ENCODE data around the gene STRAP. TPM values are rescaled to one million over a fixed set of nuclear protein-coding genes. Genes with fewer than 3 reads are reported as not detected.

STRAP gene
- total RNA-seq, 2 donors from 2014 or later = 24.1 to 28.5 TPM

DNA sequence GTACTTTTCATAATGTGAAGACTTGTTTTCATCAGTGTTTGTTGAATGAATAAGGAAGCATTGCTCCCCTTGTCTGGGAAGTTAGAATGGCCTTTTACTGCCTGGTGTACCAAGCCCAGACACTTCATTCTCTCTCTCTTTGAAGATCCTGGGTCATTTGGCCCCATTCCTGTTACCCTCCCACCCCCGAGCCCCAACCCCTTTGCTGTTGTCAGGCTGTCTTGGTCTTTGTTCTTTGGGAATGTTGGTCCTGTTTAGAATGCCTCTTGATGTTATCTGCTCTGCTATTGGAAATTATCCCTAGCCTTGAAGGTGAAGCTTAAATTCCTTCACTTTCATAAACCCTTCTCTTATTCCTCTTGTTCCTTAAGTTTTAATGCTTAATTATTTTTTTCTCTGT, 42.8 kb downstream of the STRAP start:
- ATAC-seq = no peak
- no peaks in the 10 kb centered on the region for H3K9me3 ChIP-seq
- WGBS, 2 donors = 88 to 94% methylated on average over 1 of the region's 1 CpG
- H3K27ac ChIP-seq = no peak overlapping the region
- peaks cover 18% of the 10 kb centered on the region for H3K4me1 ChIP-seq
- H3K27me3 ChIP-seq = no peaks in the 10 kb centered on the region
- intact Hi-C loops (cut with DNase I) = no loop called here
- TF ChIP-seq, protein P1, sequence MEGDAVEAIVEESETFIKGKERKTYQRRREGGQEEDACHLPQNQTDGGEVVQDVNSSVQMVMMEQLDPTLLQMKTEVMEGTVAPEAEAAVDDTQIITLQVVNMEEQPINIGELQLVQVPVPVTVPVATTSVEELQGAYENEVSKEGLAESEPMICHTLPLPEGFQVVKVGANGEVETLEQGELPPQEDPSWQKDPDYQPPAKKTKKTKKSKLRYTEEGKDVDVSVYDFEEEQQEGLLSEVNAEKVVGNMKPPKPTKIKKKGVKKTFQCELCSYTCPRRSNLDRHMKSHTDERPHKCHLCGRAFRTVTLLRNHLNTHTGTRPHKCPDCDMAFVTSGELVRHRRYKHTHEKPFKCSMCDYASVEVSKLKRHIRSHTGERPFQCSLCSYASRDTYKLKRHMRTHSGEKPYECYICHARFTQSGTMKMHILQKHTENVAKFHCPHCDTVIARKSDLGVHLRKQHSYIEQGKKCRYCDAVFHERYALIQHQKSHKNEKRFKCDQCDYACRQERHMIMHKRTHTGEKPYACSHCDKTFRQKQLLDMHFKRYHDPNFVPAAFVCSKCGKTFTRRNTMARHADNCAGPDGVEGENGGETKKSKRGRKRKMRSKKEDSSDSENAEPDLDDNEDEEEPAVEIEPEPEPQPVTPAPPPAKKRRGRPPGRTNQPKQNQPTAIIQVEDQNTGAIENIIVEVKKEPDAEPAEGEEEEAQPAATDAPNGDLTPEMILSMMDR (IDR thresholded peaks at IDR 0.05) = no peak
- no peak for TF ChIP-seq POLR2A (IDR thresholded peaks at IDR 0.05)
- no peak overlapping the region for H3K4me3 ChIP-seq
- H3K36me3 ChIP-seq (replicated peaks in 1 of 2; ENCODE audit: insufficient read depth in 1 of 2, low read depth in 2 of 2) = no peaks in the 10 kb centered on the region
- no peak for DNase-seq

DNA sequence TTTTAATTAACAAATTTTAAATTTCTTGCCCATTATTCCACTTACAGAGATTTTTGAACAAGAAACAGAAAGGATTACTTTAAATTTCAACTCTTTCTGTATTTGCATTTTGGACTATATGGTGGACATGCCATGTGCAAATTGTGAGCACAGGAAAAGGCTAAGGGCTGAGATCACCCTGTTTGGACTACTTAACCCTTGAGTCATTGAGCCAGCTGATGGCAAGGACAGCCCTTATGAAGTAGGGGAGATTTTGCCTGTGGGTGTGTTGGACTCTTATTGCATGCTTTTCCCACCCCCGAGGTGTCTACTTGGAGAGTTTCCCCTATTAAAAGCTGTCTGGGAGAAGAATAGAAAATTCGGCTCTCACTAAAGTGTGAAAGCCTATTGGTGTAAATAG, 46.2 kb downstream of the STRAP start:
- Histone ChIP-seq H3K36me3 (replicated peaks in 1 of 2; ENCODE audit: insufficient read depth in 1 of 2, low read depth in 2 of 2) (no peaks in the 10 kb centered on the region), H3K27ac (no peak overlapping the region), H3K4me3 (no peak overlapping the region), H3K4me1 (peaks cover 15% of the 10 kb centered on the region), H3K27me3 (no peaks in the 10 kb centered on the region), H3K9me3 (no peaks in the 10 kb centered on the region)
- TF ChIP-seq, protein P1 (IDR thresholded peaks at IDR 0.05) = no peak
- no peak for TF ChIP-seq POLR2A (IDR thresholded peaks at IDR 0.05)
- intact Hi-C loops (cut with DNase I) = no loop called here
- peak; percentile 47 for ATAC-seq
- DNase-seq = no peak
- WGBS, 2 donors = 50 to 52% methylated on average over 2 of the region's 2 CpGs

DNA sequence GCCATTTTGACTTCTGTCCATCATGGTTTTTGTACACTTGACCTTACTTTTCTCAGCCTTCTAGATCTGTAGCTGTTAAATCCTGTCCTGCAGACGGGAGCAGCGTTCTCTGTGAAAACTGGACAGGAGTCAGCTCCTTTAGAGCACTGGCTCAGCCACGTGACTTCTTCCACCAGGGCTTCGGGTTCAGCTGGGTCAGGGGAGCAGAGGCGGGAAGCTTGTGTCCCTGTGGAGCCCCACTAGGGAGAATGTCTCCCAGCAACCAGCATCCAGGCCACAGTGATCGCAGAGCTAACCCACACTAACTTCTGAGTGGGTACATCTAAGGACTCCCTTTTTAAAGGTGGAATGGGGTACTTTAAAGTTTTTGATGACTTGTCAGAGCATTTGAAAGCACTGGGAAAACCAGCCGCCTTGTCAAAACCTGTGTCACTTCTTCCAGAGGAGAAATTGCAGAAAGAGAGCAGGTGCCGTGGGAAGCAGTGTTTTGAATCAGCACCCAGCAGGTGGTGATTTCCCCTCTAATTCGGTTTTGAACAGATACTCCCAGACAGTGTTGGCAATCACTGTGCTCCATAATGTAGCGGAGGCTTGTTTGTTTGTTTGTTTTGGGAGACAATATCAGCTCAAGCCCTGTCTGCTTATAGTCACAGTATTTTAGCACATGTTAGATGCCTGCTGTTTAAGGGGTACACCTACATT, 46.8 kb downstream of the STRAP start:
- no peaks in the 10 kb centered on the region for H3K36me3 ChIP-seq (replicated peaks in 1 of 2; ENCODE audit: insufficient read depth in 1 of 2, low read depth in 2 of 2)
- ATAC-seq (peak; percentile 70), DNase-seq (peak; percentile 25 to 67 (median 35))

DNA sequence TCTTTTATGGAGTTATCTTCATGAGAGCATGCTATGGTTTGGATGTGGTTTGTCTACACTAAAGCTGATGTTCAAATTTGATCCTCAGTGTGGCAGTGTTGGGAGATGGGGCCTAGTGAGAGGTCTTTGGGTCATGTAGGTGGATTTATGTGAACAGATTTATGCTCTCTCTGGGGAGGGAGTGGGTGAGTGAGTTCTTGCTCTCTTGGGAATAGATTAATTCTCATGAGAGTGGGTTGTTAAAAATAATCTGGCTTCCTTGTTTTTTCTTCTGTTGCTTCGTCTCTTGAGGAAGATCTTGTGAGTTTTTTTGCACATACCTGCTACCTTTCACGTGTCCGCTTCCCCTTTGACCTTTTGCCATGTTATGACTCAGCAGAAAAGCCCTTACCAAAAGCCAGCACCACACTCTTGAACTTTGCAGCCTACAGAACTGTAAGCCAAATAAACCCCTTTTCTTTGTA, 49.4 kb downstream of the STRAP start:
- H3K4me3 ChIP-seq = no peak overlapping the region
- DNase-seq (no peak), ATAC-seq (no peak)
- peaks cover 15% of the 10 kb centered on the region for H3K4me1 ChIP-seq
- H3K27ac ChIP-seq = no peak overlapping the region
- H3K9me3 ChIP-seq = no peaks in the 10 kb centered on the region
- WGBS, 2 donors = 72 to 84% methylated on average over 3 of the region's 3 CpGs
- intact Hi-C loops (cut with DNase I) = no loop called here
- no peaks in the 10 kb centered on the region for H3K27me3 ChIP-seq
- H3K36me3 ChIP-seq (replicated peaks in 1 of 2; ENCODE audit: insufficient read depth in 1 of 2, low read depth in 2 of 2) = no peaks in the 10 kb centered on the region
- TF ChIP-seq, protein P1 (IDR thresholded peaks at IDR 0.05) = no peak
- TF ChIP-seq POLR2A (IDR thresholded peaks at IDR 0.05) = no peak

More for the DNA sequence above, 46.8 kb downstream of the STRAP start:
- Histone ChIP-seq H3K27me3 (no peaks in the 10 kb centered on the region), H3K9me3 (no peaks in the 10 kb centered on the region), H3K27ac (peak overlapping the region in 2 of 4 donors; percentile 19 to 44), H3K4me1 (peaks cover 15% of the 10 kb centered on the region), H3K4me3 (no peak overlapping the region)
- WGBS, 2 donors = 37 to 41% methylated on average over 9 to 10 of the region's 10 CpGs
- no peak for TF ChIP-seq POLR2A (IDR thresholded peaks at IDR 0.05)
- TF ChIP-seq, protein P1 (IDR thresholded peaks at IDR 0.05) = no peak
- intact Hi-C loops (cut with DNase I) = no loop called here

DNA sequence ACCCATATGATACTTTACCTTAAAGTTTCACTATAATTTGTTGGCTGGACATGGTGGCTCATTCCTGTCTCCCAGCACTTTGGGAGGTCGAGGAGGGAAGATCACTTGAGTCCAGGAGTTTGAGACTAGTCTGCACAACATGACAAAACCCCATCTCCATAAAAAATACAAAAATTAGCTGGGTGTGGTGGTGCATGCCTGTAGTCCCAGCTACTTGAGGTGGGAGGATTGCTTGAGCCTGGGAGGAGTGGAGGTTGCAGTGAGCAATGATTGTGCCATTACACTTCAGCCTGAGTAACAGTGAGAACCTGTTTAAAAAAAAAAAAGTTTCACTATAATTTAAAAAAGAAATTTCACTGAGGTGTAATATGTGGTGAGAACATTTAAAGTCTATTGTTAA, 50.1 kb downstream of the STRAP start:
- Histone ChIP-seq H3K27me3 (no peaks in the 10 kb centered on the region), H3K4me1 (peaks cover 15% of the 10 kb centered on the region), H3K4me3 (no peak overlapping the region), H3K9me3 (no peaks in the 10 kb centered on the region), H3K36me3 (replicated peaks in 1 of 2; ENCODE audit: insufficient read depth in 1 of 2, low read depth in 2 of 2) (no peaks in the 10 kb centered on the region), H3K27ac (no peak overlapping the region)
- no peak for ATAC-seq
- TF ChIP-seq, protein P1 (IDR thresholded peaks at IDR 0.05) = no peak
- TF ChIP-seq POLR2A (IDR thresholded peaks at IDR 0.05) = no peak
- intact Hi-C loops (cut with DNase I) = no loop called here
- no peak for DNase-seq
- WGBS, 2 donors = 100% methylated on average over 1 of the region's 1 CpG

All from body of pancreas (tissue), 4 donors.